ACHN (cell line): ENCODE results near the gene CDON.

Experiments
- DNase-seq: peaks from one replicate; pipeline ENCODE4 v3.0.0-alpha.2; 2015
- in situ Hi-C: cut with HindIII; loops from 2 replicates; pipeline ENCODE4 v1.10.0; 2017; ENCODE audit warnings: low sequenced_read_pairs, low pct_ligation_motif_present, low pct_unique_long_range_greater_than_20kb

Gene CDON

GRCh38 chr11:125975634-125976033, 87.0 kb downstream of the CDON start:
- in situ Hi-C loops: no loop called here
- DNase-seq: no peak

- in situ Hi-C loops: no loop called here
- DNase-seq: no peak
Measured at GRCh38 chr11:125974284-125974683, 88.4 kb downstream of the CDON start.

GRCh38 chr11:125971618-125972017, 91.0 kb downstream of the CDON start:
- in situ Hi-C loops: no loop called here
- DNase-seq: no peak

- no peak for DNase-seq
- in situ Hi-C loops: no loop called here
Measured at GRCh38 chr11:125968354-125968753, 94.3 kb downstream of the CDON start.

GRCh38 chr11:125967515-125967914, 95.2 kb downstream of the CDON start:
- no peak for DNase-seq
- in situ Hi-C loops: no loop called here

- in situ Hi-C loops: no loop called here
- no peak for DNase-seq
Measured at GRCh38 chr11:125960771-125961170, 101.9 kb downstream of the CDON start.

GRCh38 chr11:125959931-125960330, 102.7 kb downstream of the CDON start:
- in situ Hi-C loops: no loop called here
- DNase-seq: no peak

GRCh38 chr11:125959511-125959910, 103.2 kb downstream of the CDON start:
- DNase-seq: no peak
- in situ Hi-C loops: no loop called here

- DNase-seq: no peak
- in situ Hi-C loops: no loop called here
Measured at GRCh38 chr11:125958872-125959400, 103.7 kb downstream of the CDON start.

GRCh38 chr11:125957618-125958332, 104.9 kb downstream of the CDON start:
- DNase-seq: no peak
- in situ Hi-C loops: no loop called here

GRCh38 chr11:125956391-125957134, 106.1 kb downstream of the CDON start:
- in situ Hi-C loops: no loop called here
- DNase-seq: no peak

GRCh38 chr11:125955856-125956255, 106.8 kb downstream of the CDON start:
- DNase-seq: no peak
- in situ Hi-C loops: no loop called here

- in situ Hi-C loops: no loop called here
- no peak for DNase-seq
Measured at GRCh38 chr11:125954945-125955640, 107.6 kb downstream of the CDON start.

GRCh38 chr11:125954123-125954944, 108.3 kb downstream of the CDON start:
- DNase-seq: no peak
- in situ Hi-C loops: no loop called here

- no peak for DNase-seq
- in situ Hi-C loops: no loop called here
Measured at GRCh38 chr11:125953401-125953935, 109.2 kb downstream of the CDON start.

- in situ Hi-C loops: no loop called here
- no peak for DNase-seq
Measured at GRCh38 chr11:125952973-125953372, 109.7 kb downstream of the CDON start.

- in situ Hi-C loops: no loop called here
- no peak for DNase-seq
Measured at GRCh38 chr11:125952559-125952958, 110.1 kb downstream of the CDON start.

GRCh38 chr11:125951731-125952130, 110.9 kb downstream of the CDON start:
- in situ Hi-C loops: no loop called here
- DNase-seq: no peak
